HG02678 (cell line): ENCODE results near the gene SIN3A.
"Not testable (repeated sequence)": the region's sequence is repeated elsewhere in the genome, so short reads cannot be mapped to it uniquely, and the experiment has no call there.

ENCODE experiments used
- ATAC-seq: cut with Tn5 transposase; IDR thresholded peaks from one replicate; pipeline ENCODE4 v1.9.1; 2021; ENCODE audit warnings: mild to moderate bottlenecking, moderate library complexity; ENCODE audit not compliant: unreplicated experiment

SIN3A gene

GRCh38 chr15:75357976-75358673 is 93.4 kb downstream of the SIN3A start:
- ATAC-seq, result no peak

GRCh38 chr15:75356517-75356916 is 95.0 kb downstream of the SIN3A start:
- ATAC-seq, result no peak

GRCh38 chr15:75356006-75356405 is 95.5 kb downstream of the SIN3A start:
- ATAC-seq, result no peak

GRCh38 chr15:75355369-75355768 is 96.1 kb downstream of the SIN3A start:
- no peak for ATAC-seq

GRCh38 chr15:75354454-75354853 is 97.0 kb downstream of the SIN3A start:
- no peak for ATAC-seq

- no peak for ATAC-seq
Observed at GRCh38 chr15:75353604-75354003, 97.9 kb downstream of the SIN3A start.

GRCh38 chr15:75352186-75353080 is 99.1 kb downstream of the SIN3A start:
- ATAC-seq, result no peak

- no peak for ATAC-seq
Observed at GRCh38 chr15:75350601-75351361, 100.7 kb downstream of the SIN3A start.

GRCh38 chr15:75349851-75350588 is 101.5 kb downstream of the SIN3A start:
- no peak for ATAC-seq

- not testable (repeated sequence) for ATAC-seq
Observed at GRCh38 chr15:75349351-75349669, 102.2 kb downstream of the SIN3A start.

- no peak for ATAC-seq
Observed at GRCh38 chr15:75348562-75349350, 102.7 kb downstream of the SIN3A start.

- ATAC-seq, result no peak
Observed at GRCh38 chr15:75348034-75348561, 103.4 kb downstream of the SIN3A start.

GRCh38 chr15:75347222-75348033 is 104.1 kb downstream of the SIN3A start:
- ATAC-seq, result peak; percentile 75

GRCh38 chr15:75346796-75347221 is 104.7 kb downstream of the SIN3A start, which contains the start of gene NEIL1:
TSS of gene NEIL1 (plus strand) at chr15:75347039. CDS start at chr15:75348906, 1,867 bp downstream.
- no peak for ATAC-seq

- ATAC-seq, result not testable (repeated sequence)
Observed at GRCh38 chr15:75343953-75344352, 107.5 kb downstream of the SIN3A start.

GRCh38 chr15:75342221-75342620 is 109.3 kb downstream of the SIN3A start:
- no peak for ATAC-seq

- no peak for ATAC-seq
Observed at GRCh38 chr15:75339531-75340240, 111.8 kb downstream of the SIN3A start.

- ATAC-seq, result no peak
Observed at GRCh38 chr15:75338661-75339240, 112.7 kb downstream of the SIN3A start.
